PC-3 (cell line): ENCODE results near the gene DSC2. TPM values are rescaled to one million over a fixed set of nuclear protein-coding genes. Genes with fewer than 3 reads are reported as not detected.
A peak's percentile ranks its signal among the peaks of the same experiment; 100 is the strongest.

Source experiments
- ATAC-seq: fragments of 200-7000 bp; cut with Tn5 transposase; 2 replicates; pipeline ENCODE4 v1.9.1; 2020; ENCODE audit warnings: mild to moderate bottlenecking, moderate library complexity
- BruUV-seq: library from RNA; stranded (reverse); fragments of 400-500 nt; replicated peaks from 2 replicates; lab custom pipeline; 2021; lab: Mats Ljungman, UMichigan
- CTCF ChIA-PET: fragments of 300-600 bp; sonication (Branson Sonifier 250); formaldehyde crosslinking; loops from one replicate; lab custom pipeline; 2022; ENCODE audit warnings: antibody characterized with exemption; lab: Charles Lee
- POLR2A ChIA-PET: fragments of 300-600 bp; sonication (Branson Sonifier 250); formaldehyde crosslinking; loops from one replicate; lab custom pipeline; 2022; ENCODE audit warnings: antibody characterized with exemption; ENCODE audit not compliant: unreplicated experiment; lab: Charles Lee
- DNase-seq: peaks from one replicate; pipeline ENCODE4 v3.0.0-alpha.2; 2015
- H2AFZ ChIP-seq: fragments of 300-600 bp; sonication (generic); 2 replicates; pipeline ENCODE4 v1.6.0; 2016; ENCODE audit warnings: antibody characterized with exemption, low read length
- H3F3A ChIP-seq: fragments of 300-600 bp; sonication (generic); one replicate; pipeline ENCODE4 v1.6.0; 2017; ENCODE audit warnings: antibody characterized with exemption, low read length, control low read depth, mild to moderate bottlenecking; ENCODE audit not compliant: unreplicated experiment
- H3K27ac ChIP-seq: fragments of 300-600 bp; sonication (generic); 2 replicates; pipeline ENCODE4 v1.5.1; 2016; ENCODE audit warnings: mild to moderate bottlenecking, low read length
- H3K27me3 ChIP-seq: fragments of 300-600 bp; sonication (generic); 2 replicates; pipeline ENCODE4 v1.6.1; 2016; ENCODE audit warnings: low read length, mixed read lengths
- H3K36me3 ChIP-seq: fragments of 300-600 bp; sonication (generic); 2 replicates; pipeline ENCODE4 v1.6.1; 2016; ENCODE audit warnings: low read depth, mixed run types, low read length, mixed read lengths
- H3K4me1 ChIP-seq: fragments of 300-600 bp; sonication (generic); 2 replicates; pipeline ENCODE4 v1.5.1; 2016; ENCODE audit warnings: low read length; ENCODE audit not compliant: insufficient read depth
- H3K4me2 ChIP-seq: fragments of 300-600 bp; sonication (generic); 2 replicates; pipeline ENCODE4 v1.6.0; 2016; ENCODE audit warnings: low read length
- H3K4me3 ChIP-seq: fragments of 300-600 bp; sonication (generic); 2 replicates; pipeline ENCODE4 v1.5.1; 2016; ENCODE audit warnings: mild to moderate bottlenecking, low read length, mixed read lengths
- H3K79me2 ChIP-seq: fragments of 300-600 bp; sonication (generic); 2 replicates; pipeline ENCODE4 v1.6.1; 2017; ENCODE audit warnings: low read length, mixed read lengths
- H3K9ac ChIP-seq: fragments of 300-600 bp; sonication (generic); 2 replicates; pipeline ENCODE4 v1.6.0; 2016; ENCODE audit warnings: mild to moderate bottlenecking, low read length
- H3K9me2 ChIP-seq: fragments of 300-600 bp; sonication (generic); replicated peaks from 2 replicates; pipeline ENCODE4 v1.6.1; 2016; ENCODE audit warnings: mixed run types, low read length, mixed read lengths
- H3K9me3 ChIP-seq: fragments of 300-600 bp; sonication (generic); 2 replicates; pipeline ENCODE4 v1.6.1; 2016; ENCODE audit warnings: low read length, mixed read lengths
- H4K20me1 ChIP-seq: fragments of 300-600 bp; sonication (generic); 2 replicates; pipeline ENCODE4 v1.6.1; 2016; ENCODE audit warnings: low read length, mixed read lengths
- EZH2 ChIP-seq: fragments of 300-600 bp; sonication (generic); IDR thresholded peaks from one replicate; pipeline ENCODE4 v1.6.1; 2017; ENCODE audit warnings: antibody characterized with exemption, mild to moderate bottlenecking, low read length; ENCODE audit not compliant: unreplicated experiment
- EZH2phosphoT487 ChIP-seq: fragments of 300-600 bp; sonication (generic); IDR thresholded peaks from 2 replicates; pipeline ENCODE4 v1.6.1; 2018; ENCODE audit warnings: mild to moderate bottlenecking, antibody characterized with exemption, low read length, borderline replicate concordance
- intact Hi-C: fragments of 100-400 bp; cut with micrococcal nuclease; formaldehyde crosslinking; loops from 2 replicates; pipeline ENCODE4 v1.9.0; 2023
- total RNA-seq: library from RNA; depleted of rRNA; stranded (reverse); fragments of >200 nt; gene quantifications from 2 replicates; pipeline ENCODE4 v1.2.3, GENCODE V29; 2014; rRNA removed
- TF ChIP-seq, protein P1 (sequence below): fragments of 300-600 bp; sonication (generic); conservative IDR thresholded peaks from 2 replicates; pipeline ENCODE4 v1.5.1; 2017; ENCODE audit warnings: antibody characterized with exemption, low read depth, mild to moderate bottlenecking, low read length

Gene DSC2
- total RNA-seq, 1 experiment from 2014 or later, result 4.8 TPM

DNA sequence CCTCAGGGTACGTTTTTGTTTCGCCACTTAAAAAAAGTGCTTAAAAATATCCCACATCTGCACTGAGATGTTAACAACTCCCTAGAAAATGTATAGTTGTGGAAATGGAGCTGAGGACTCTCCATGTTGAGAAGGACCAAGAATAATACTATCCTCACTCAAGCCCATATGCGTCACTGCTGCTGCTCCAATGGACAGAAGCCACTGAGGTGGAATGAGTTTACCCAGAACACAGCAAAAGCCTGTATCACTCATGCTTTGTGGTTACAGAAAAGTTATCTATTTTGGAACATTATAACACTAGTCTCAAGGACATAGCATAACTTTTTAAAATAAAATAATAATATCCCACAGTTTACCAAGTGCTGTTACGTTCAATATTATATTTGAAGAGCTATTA lies 91.6 kb downstream of the DSC2 start:
- TF ChIP-seq, protein P1, sequence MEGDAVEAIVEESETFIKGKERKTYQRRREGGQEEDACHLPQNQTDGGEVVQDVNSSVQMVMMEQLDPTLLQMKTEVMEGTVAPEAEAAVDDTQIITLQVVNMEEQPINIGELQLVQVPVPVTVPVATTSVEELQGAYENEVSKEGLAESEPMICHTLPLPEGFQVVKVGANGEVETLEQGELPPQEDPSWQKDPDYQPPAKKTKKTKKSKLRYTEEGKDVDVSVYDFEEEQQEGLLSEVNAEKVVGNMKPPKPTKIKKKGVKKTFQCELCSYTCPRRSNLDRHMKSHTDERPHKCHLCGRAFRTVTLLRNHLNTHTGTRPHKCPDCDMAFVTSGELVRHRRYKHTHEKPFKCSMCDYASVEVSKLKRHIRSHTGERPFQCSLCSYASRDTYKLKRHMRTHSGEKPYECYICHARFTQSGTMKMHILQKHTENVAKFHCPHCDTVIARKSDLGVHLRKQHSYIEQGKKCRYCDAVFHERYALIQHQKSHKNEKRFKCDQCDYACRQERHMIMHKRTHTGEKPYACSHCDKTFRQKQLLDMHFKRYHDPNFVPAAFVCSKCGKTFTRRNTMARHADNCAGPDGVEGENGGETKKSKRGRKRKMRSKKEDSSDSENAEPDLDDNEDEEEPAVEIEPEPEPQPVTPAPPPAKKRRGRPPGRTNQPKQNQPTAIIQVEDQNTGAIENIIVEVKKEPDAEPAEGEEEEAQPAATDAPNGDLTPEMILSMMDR, result no peak
- no peak for TF ChIP-seq EZH2
- no peak for TF ChIP-seq EZH2phosphoT487
- ChIA-PET CTCF (no interaction called here), POLR2A (no interaction called here)
- DNase-seq (no peak), ATAC-seq (no peak)
- intact Hi-C loops, result loop anchor here (2.0 to 10.0 kb wide), 3 partner anchors 88 to 394 kb away; no protein-coding TSS in a partner anchor
- Histone ChIP-seq H3K27ac (peak overlapping the region; percentile 53), H3K36me3 (no peaks in the 10 kb centered on the region), H3K4me3 (no peak overlapping the region), H3K27me3 (no peaks in the 10 kb centered on the region), H4K20me1 (no peaks in the 10 kb centered on the region), H3K9me2 (no peaks in the 10 kb centered on the region), H3K9me3 (no peaks in the 10 kb centered on the region), H3K9ac (no peak overlapping the region), H3K4me2 (peak overlapping the region; percentile 47), H2AFZ (no peak overlapping the region), H3K79me2 (no peaks in the 10 kb centered on the region), H3F3A (no peaks in the 10 kb centered on the region), H3K4me1 (peaks cover 19% of the 10 kb centered on the region)
- no TSS peak for BruUV-seq

Other genes with a start within 250 kb of the DSC2 start
- gene DSC3, start 59.7 kb downstream of the DSC2 start, total RNA-seq, result 11.1 and 14.6 TPM in 2 replicates
- not detected in 2 replicates for gene DSC1, start 60.4 kb upstream of the DSC2 start, total RNA-seq
- not detected in 2 replicates for gene DSG1, start 215.7 kb upstream of the DSC2 start, total RNA-seq